HepG2 (cell line): Measurements from ENCODE around the gene OSGEPL1. TPM values are rescaled to one million over a fixed set of nuclear protein-coding genes. Genes with fewer than 3 reads are reported as not detected.
A peak's percentile ranks its signal among the peaks of the same experiment; 100 is the strongest.

Source experiments
- DNMT3B ChIP-seq: conservative IDR thresholded peaks from 2 replicates; pipeline ENCODE4 v1.6.1; 2016; ENCODE audit warnings: missing biosample characterization, control low read depth
- ELF4 ChIP-seq: sonication (generic); formaldehyde crosslinking; IDR thresholded peaks from 2 replicates; pipeline ENCODE4 v1.5.0; 2020; ENCODE audit warnings: missing genetic modification reagents, mild to moderate bottlenecking, moderate library complexity, borderline replicate concordance
- FOXP4 ChIP-seq: sonication (generic); formaldehyde crosslinking; IDR thresholded peaks from 2 replicates; pipeline ENCODE4 v1.4.0; 2020; ENCODE audit warnings: missing genetic modification reagents
- HOXD1 ChIP-seq: sonication (generic); formaldehyde crosslinking; IDR thresholded peaks from 2 replicates; pipeline ENCODE4 v1.5.0; 2020; ENCODE audit warnings: missing genetic modification reagents
- KLF12 ChIP-seq: sonication (generic); formaldehyde crosslinking; IDR thresholded peaks from 2 replicates; pipeline ENCODE4 v1.4.0; 2020; ENCODE audit warnings: missing genetic modification reagents, borderline replicate concordance
- NR2F1 ChIP-seq, 2 experiments: fragments of 450-650 bp in 1 of 2; formaldehyde crosslinking in 1 of 2; IDR thresholded peaks; 2 replicates each; pipeline versions ENCODE4 v1.5.0 to v1.6.1; 2016 to 2020; ENCODE audit warnings: mild to moderate bottlenecking in 1 of 2, missing compliant biosample characterization in 1 of 2, missing genetic modification reagents in 1 of 2, moderate library complexity in 1 of 2
- PHF5A ChIP-seq: IDR thresholded peaks from one replicate; pipeline ENCODE4 v1.6.1; 2018; ENCODE audit warnings: low read depth, missing genetic modification reagents; ENCODE audit not compliant: unreplicated experiment
- PHF8 ChIP-seq: sonication (generic); formaldehyde crosslinking; IDR thresholded peaks from 2 replicates; pipeline ENCODE4 v1.5.0; 2020; ENCODE audit warnings: missing genetic modification reagents
- PITX1 ChIP-seq: sonication (generic); formaldehyde crosslinking; IDR thresholded peaks from 2 replicates; pipeline ENCODE4 v1.5.1; 2020; ENCODE audit warnings: mild to moderate bottlenecking, missing genetic modification reagents
- RARA ChIP-seq: IDR thresholded peaks from 2 replicates; pipeline ENCODE4 v1.6.1; 2016; ENCODE audit warnings: missing genetic modification reagents, missing compliant biosample characterization
- SKI ChIP-seq: fragments of 450-650 bp; IDR thresholded peaks from one replicate; pipeline ENCODE4 v1.6.1; 2018; ENCODE audit warnings: mild to moderate bottlenecking; ENCODE audit not compliant: partially characterized antibody
- STAT5B ChIP-seq: sonication (generic); formaldehyde crosslinking; IDR thresholded peaks from 2 replicates; pipeline ENCODE4 v1.4.0; 2020; ENCODE audit warnings: missing genetic modification reagents
- SYNCRIP ChIP-seq: fragments of 200-400 bp; formaldehyde crosslinking; IDR thresholded peaks from 2 replicates; pipeline ENCODE4 v1.6.1; 2018; ENCODE audit warnings: mild to moderate bottlenecking, low read depth, low read length; ENCODE audit not compliant: insufficient read depth
- ZBTB38 ChIP-seq: sonication (generic); formaldehyde crosslinking; IDR thresholded peaks from 2 replicates; pipeline ENCODE4 v1.5.1; 2020; ENCODE audit warnings: mild to moderate bottlenecking, missing genetic modification reagents
- ZFP36L2 ChIP-seq: sonication (generic); formaldehyde crosslinking; IDR thresholded peaks from 2 replicates; pipeline ENCODE4 v1.4.0; 2020; ENCODE audit warnings: missing genetic modification reagents
- ZNF121 ChIP-seq: sonication (generic); formaldehyde crosslinking; IDR thresholded peaks from 2 replicates; pipeline ENCODE4 v1.5.0; 2020; ENCODE audit warnings: mild to moderate bottlenecking, missing genetic modification reagents
- ZNF296 ChIP-seq: sonication (generic); formaldehyde crosslinking; conservative IDR thresholded peaks from 2 replicates; pipeline ENCODE4 v1.5.0; 2020; ENCODE audit warnings: mild to moderate bottlenecking, missing genetic modification reagents
- ZNF350 ChIP-seq: sonication (generic); formaldehyde crosslinking; IDR thresholded peaks from 2 replicates; pipeline ENCODE4 v1.4.0; 2020; ENCODE audit warnings: mild to moderate bottlenecking, low read depth, missing genetic modification reagents, borderline replicate concordance
- ZNF383 ChIP-seq: sonication (generic); formaldehyde crosslinking; IDR thresholded peaks from 2 replicates; pipeline ENCODE4 v1.4.0; 2020; ENCODE audit warnings: missing genetic modification reagents, mild to moderate bottlenecking, borderline replicate concordance
- ZNF44 ChIP-seq: sonication (generic); formaldehyde crosslinking; IDR thresholded peaks from 2 replicates; pipeline ENCODE4 v1.5.1; 2020; ENCODE audit warnings: mild to moderate bottlenecking, missing genetic modification reagents
- ZNF574 ChIP-seq: sonication (generic); formaldehyde crosslinking; IDR thresholded peaks from 2 replicates; pipeline ENCODE4 v1.4.0; 2020; ENCODE audit warnings: missing genetic modification reagents
- ZNF589 ChIP-seq: sonication (generic); formaldehyde crosslinking; conservative IDR thresholded peaks from 2 replicates; pipeline ENCODE4 v1.8.0; 2022; ENCODE audit warnings: mild to moderate bottlenecking, moderate library complexity, missing genetic modification reagents
- ZNF674 ChIP-seq: sonication (generic); formaldehyde crosslinking; IDR thresholded peaks from 2 replicates; pipeline ENCODE4 v1.5.0; 2020; ENCODE audit warnings: low read depth, mild to moderate bottlenecking, missing genetic modification reagents
- ZNF75D ChIP-seq: sonication (generic); formaldehyde crosslinking; IDR thresholded peaks from 2 replicates; pipeline ENCODE4 v1.8.1; 2023; ENCODE audit warnings: missing genetic modification reagents, mild to moderate bottlenecking, borderline replicate concordance
- ZNF777 ChIP-seq: sonication (generic); formaldehyde crosslinking; IDR thresholded peaks from 2 replicates; pipeline ENCODE4 v1.4.0; 2020; ENCODE audit warnings: missing genetic modification reagents
- polyA plus RNA-seq, 8 experiments: library from polyadenylated mRNA; depleted of rRNA in 3 of 8; stranded (reverse) in 7 of 8; unstranded in 1 of 8; fragments of >200 nt; fragmentation: Illumina TruSeq in 4 of 8; extraction: Trizol in 4 of 8; gene quantifications; 2 replicates each; pipeline versions ENCODE4 v1.2.1 to v1.2.3, GENCODE V29; 2011 to 2016; ENCODE audit warnings: low read depth in 4 of 8, missing spikeins in 1 of 8, mixed read lengths in 1 of 8; ENCODE audit not compliant: insufficient read depth in 1 of 8
- total RNA-seq, 5 experiments: library from RNA; depleted of rRNA; stranded (reverse); fragments of >200 nt; fragmentation: Illumina TruSeq; extraction: Trizol; gene quantifications; 2 replicates each; pipeline ENCODE4 v1.2.3, GENCODE V29; 2016; ENCODE audit warnings: low read depth in 1 of 5

Gene OSGEPL1
- total and polyA plus RNA-seq, 2 of the 13 experiments (the other 11 are each of a cell fraction or from before 2014, with no cell fraction given), result 10.2 to 10.8 TPM

DNA sequence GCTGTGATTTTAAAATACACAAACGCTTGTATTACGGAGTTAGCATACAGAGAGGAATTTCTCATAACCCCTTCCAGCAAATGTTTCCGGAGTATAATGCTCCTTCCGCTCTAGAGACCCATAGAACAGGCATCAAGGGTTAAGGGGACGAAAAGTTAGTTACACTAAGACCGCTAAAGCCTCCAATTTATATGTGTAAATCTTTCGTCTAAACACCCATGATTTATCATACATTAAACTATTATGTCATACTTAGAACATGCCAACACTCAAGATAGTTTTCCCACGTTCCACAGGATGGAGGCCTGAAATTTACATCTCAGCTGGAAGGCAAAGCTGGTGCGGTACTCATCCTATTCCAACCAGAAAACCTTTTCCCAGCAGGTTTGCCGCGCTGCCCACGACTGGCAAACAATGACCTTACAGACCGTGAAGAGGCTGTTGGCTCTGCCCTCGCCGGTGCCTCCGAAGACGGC, 20.9 kb upstream of the OSGEPL1 start (continued):
- TF ChIP-seq ZNF574 (CRISPR knock-in tag), result no peak
- TF ChIP-seq STAT5B (CRISPR knock-in tag), result no peak
- no peak for TF ChIP-seq FOXP4 (CRISPR knock-in tag)
- no peak for TF ChIP-seq PITX1 (CRISPR knock-in tag)
- 0 out of 2 replicates have a peak, but pooled peaks have one; percentile 29 for TF ChIP-seq ZNF589 (CRISPR knock-in tag)
- no peak for TF ChIP-seq ZNF383 (CRISPR knock-in tag)
- no peak for TF ChIP-seq ZNF350 (CRISPR knock-in tag)
- TF ChIP-seq ZBTB38 (CRISPR knock-in tag), result 0 out of 2 replicates have a peak, but pooled peaks have one; percentile 7
- TF ChIP-seq ZNF44 (CRISPR knock-in tag), result no peak
- peak; percentile 57; the same call in 1 of the 2 replicates for TF ChIP-seq ELF4 (CRISPR knock-in tag)
- TF ChIP-seq ZFP36L2 (CRISPR knock-in tag), result peak; percentile 60; the same call in 1 of the 2 replicates
- TF ChIP-seq ZNF777, result no peak
- TF ChIP-seq SYNCRIP, result no peak
- no peak for TF ChIP-seq NR2F1 (CRISPR knock-in tag; IDR thresholded peaks at IDR 0.05)
- no peak for TF ChIP-seq DNMT3B (CRISPR knock-in tag)
- TF ChIP-seq ZNF296 (CRISPR knock-in tag), result no peak
- no peak for TF ChIP-seq SKI
- TF ChIP-seq RARA (CRISPR knock-in tag), result peak; percentile 35; the same call in 1 of the 2 replicates
- no peak for TF ChIP-seq PHF8
- 0 out of 2 replicates have a peak, but pooled peaks have one; percentile 7 for TF ChIP-seq ZNF674 (CRISPR knock-in tag)
- no peak for TF ChIP-seq PHF5A (CRISPR knock-in tag)
- TF ChIP-seq ZNF121, result peak; percentile 22
- TF ChIP-seq KLF12 (CRISPR knock-in tag), result no peak
- no peak for TF ChIP-seq ZNF75D
- TF ChIP-seq HOXD1 (CRISPR knock-in tag), result no peak
